HL-60/S4 treated with phorbol 12-myristate 13-acetate at 8.2 ng/mL for 4 days and 3 days (cell line): ENCODE measurements around the gene TMEM260.

Experiments
- in situ Hi-C: fragments of 300-500 bp; cut with MboI; formaldehyde crosslinking; loops from 2 replicates; pipeline ENCODE4 v1.15.0; 2022; ENCODE audit warnings: low sequenced_read_pairs

TMEM260 gene

GRCh38 chr14:56579345-56580220 is at the start of gene TMEM260:
TMEM260 (plus strand) TSS chr14:56579798; CDS start chr14:56579915, 117 bp downstream.
- in situ Hi-C loops = no loop called here

- in situ Hi-C loops = no loop called here
Measured at GRCh38 chr14:56532546-56532945, 47.1 kb upstream of the TMEM260 start.

GRCh38 chr14:56534656-56535055 is 44.9 kb upstream of the TMEM260 start:
- in situ Hi-C loops = no loop called here

- in situ Hi-C loops = no loop called here
Measured at GRCh38 chr14:56539862-56540261, 39.7 kb upstream of the TMEM260 start.

DNA sequence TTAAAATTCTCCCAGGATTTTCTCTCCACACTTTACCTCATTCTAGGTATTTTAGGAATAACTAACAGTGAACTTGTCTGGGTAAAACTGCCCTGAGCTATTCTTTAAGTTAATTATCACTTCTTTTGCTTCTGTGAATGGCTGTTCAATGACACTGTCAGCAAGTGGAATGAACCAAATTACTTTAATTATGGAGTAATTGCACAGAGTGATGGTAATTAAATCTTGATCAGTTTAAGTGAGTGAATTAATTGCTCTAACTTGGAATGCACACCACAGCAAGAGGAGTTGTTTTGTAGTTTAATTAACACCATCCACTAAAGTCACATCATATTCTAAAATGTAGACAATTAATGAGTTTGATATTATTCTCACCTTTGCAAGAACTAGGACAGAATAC is 36.2 kb upstream of the TMEM260 start:
- in situ Hi-C loops = no loop called here

- in situ Hi-C loops = no loop called here
Measured at GRCh38 chr14:56549721-56550120, 29.9 kb upstream of the TMEM260 start.

DNA sequence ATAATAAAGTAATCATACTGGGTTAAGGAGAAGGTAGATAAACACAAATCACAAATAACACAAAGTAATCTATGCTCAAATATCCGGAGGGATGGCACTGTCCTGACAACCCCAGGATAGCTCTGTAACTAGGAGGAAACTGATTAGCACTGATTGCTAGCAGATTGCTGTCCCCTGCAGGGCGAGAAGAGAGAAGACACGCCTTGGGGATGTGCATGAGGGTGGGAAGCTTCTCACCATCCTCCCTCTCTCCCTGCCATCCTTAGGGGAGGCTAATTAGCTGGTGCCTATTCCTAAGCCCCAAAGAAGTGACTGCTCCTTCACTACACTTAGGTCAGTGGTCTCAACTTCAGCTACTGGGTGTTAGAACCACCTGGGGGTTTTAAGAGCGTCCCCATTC is 27.0 kb upstream of the TMEM260 start:
- in situ Hi-C loops = no loop called here

DNA sequence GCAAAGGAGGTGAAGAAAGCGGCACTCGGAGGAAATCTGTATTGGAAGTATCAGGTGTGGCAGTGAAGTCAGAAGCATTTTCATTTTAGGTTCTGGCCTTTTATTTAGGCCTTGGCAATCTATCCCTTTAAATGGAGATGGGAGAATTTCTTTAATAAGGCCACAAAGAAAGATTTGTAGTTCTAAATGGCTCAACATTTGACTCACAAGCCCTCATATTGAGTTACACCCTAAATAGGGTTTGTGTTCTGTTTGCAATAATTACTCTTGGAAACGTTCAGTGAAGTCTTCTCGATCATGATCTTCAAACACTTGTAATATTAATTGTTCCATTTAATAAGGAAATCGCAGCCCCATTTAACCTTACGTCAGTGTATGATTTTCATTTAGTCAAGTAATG is 25.3 kb upstream of the TMEM260 start:
- in situ Hi-C loops = no loop called here

GRCh38 chr14:56555921-56556570 is 23.6 kb upstream of the TMEM260 start:
- in situ Hi-C loops = no loop called here

GRCh38 chr14:56559182-56559581 is 20.4 kb upstream of the TMEM260 start:
- in situ Hi-C loops = no loop called here

GRCh38 chr14:56561606-56562005 is 18.0 kb upstream of the TMEM260 start:
- in situ Hi-C loops = no loop called here

DNA sequence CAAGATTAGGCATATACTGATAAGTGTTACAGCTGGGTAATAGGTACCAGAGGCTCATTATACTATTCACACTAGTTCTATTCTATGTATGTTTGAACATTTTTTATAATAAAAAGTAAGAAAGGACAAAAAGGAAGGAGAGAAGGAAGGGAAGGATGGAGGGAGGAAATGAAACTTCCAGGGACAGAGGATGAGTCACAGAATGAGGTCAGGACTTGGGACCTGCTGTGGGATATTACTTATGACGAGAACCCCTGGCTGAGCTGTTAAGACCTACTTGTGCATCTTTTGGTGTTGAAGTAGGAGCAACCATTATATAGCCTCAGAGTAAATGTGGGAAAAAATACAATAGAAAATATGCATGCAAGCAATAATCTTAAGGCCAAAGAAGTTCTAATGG is 16.7 kb upstream of the TMEM260 start:
- in situ Hi-C loops = no loop called here

- in situ Hi-C loops = no loop called here
Measured at GRCh38 chr14:56569174-56569573, 10.4 kb upstream of the TMEM260 start.

DNA sequence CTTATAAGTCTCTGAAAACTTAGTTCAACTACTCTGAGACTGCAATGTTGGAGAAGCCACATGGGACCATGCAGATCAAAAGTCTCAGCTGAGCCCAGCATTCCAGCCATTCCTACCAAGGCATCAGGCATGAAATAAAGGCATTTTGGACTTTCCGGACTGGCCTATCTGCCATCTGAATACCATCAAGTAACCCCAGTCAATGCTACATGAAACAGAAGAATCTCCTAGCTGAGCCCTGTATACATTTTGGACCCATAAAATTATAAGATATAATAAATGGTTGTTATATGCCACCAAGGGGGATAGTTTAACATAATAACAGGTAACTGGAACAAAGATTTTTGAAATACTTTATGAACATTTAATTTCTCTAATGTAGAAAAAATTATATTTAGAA is 9.3 kb upstream of the TMEM260 start:
- in situ Hi-C loops = no loop called here

GRCh38 chr14:56580221-56580711 is 668 bp downstream of the TMEM260 start:
- in situ Hi-C loops = no loop called here

DNA sequence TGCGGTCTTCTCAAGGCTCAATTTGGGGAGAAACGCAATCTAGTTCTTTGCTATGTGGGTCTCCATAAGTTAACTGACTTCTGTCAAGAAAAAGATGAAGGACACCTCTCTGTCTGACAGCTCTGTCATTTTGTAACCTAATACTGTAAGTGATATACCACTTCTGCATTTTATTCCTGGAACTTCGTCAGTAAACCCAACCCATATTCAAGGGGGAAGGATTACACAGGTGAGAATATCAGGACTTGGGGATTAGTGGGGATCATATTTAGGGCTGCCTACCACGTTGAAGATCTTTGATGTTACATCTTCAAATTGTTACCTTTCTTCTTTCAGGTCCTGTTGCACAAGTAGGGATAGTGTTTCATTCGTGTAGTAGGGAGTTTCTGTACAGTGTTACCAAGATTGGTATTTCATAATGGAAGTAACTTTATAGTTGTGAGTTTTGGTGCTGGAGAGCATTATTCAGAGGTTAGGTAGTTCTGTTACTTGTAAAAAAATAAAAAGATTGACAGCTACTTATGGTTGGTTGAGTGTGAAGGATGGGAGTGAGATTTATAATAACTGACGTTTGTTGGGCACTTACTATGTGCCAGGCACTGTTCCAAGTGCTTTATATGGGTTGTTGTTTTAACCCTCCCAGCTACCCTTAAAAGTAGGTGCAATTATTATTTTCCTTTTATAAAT is 1.6 kb downstream of the TMEM260 start:
- in situ Hi-C loops = no loop called here

- in situ Hi-C loops = no loop called here
Measured at GRCh38 chr14:56585461-56586084, 6.0 kb downstream of the TMEM260 start.

DNA sequence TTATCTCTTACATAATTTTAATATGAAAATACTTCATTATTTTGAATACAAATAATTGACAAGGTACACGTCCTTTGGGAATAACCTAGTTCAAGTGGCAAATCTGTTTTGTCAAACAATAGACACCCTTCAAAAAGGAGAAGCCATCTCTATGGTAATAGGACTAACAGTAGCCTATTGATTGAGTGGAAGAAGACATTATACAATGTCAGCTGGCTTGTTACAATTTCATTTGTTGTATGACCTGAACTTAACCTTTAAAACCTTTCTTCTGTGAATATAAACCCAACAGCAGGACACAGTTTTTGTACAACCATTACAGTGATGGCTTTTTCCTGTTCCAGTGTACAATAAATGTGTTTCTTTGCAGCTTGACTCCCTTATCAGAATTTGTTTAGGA is 8.1 kb downstream of the TMEM260 start:
- in situ Hi-C loops = no loop called here

DNA sequence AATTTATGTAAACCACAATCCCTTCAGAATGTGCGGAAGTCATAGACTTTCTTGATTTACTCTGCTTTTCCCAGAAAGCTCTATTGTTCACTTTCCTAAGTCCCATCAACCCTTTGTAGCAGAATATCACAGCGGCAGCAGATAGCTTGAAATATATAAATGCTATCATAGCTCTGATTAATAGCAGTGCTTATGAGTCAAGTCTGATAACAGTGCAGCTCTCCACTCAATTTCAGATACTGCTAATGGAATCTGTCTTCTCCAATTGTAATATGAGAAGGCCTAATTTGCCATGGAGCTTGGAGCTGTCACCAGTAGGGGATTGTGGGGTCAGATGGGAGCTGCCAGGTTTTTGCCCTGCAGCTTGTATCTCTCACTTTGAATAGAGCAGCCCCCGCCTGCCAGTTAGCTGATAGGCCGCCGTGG is 10.9 kb downstream of the TMEM260 start:
- in situ Hi-C loops = no loop called here

- in situ Hi-C loops = no loop called here
Measured at GRCh38 chr14:56592746-56593544, 13.3 kb downstream of the TMEM260 start.
